Measurements from ENCODE around the gene ASB3. TPM values are rescaled to one million over a fixed set of nuclear protein-coding genes. Genes with fewer than 3 reads are reported as not detected.
"Not testable (repeated sequence)": the region's sequence is repeated elsewhere in the genome, so short reads cannot be mapped to it uniquely, and the experiment has no call there.

ASB3 gene
- total RNA-seq, 2 experiments from 2014 or later, result 17.3 to 23.4 TPM

DNA sequence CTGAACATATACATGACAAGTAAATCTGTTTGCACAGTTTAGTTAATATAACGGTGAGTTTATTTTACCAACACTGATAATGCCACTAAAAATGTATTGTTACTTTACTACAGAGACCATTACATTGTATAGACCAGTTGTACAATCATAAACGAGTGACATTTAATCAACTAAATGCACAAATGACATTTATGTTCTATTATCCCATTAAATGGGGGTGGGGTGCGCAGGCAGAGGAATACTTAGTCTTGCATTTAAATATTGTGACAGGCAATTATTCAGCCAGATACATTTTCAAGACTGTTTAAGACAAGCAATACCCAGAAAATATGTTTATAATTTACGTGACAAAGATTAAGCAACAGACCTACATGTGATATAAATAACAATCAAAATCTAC, 91.2 kb downstream of the ASB3 start:
- Mint-ChIP-seq H3K27ac (no peak overlapping the region), H3K36me3 (ENCODE audit: low read depth) (peaks cover 50% of the 10 kb centered on the region), H3K27me3 (no peaks in the 10 kb centered on the region), H3K4me3 (no peak overlapping the region), H3K4me1 (peaks cover 4% of the 10 kb centered on the region), H3K9me3 (ENCODE audit: low read depth) (no peaks in the 10 kb centered on the region)
- ChIA-PET POLR2A (no interaction called here), CTCF (no interaction called here)
- intact Hi-C loops (cut with DNase I, micrococcal nuclease), result loop anchor here in 1 of 2 experiments (5.0 kb wide), 1 partner anchor 1957 kb away; no protein-coding TSS in a partner anchor
- ATAC-seq (no peak), DNase-seq (no peak)

DNA sequence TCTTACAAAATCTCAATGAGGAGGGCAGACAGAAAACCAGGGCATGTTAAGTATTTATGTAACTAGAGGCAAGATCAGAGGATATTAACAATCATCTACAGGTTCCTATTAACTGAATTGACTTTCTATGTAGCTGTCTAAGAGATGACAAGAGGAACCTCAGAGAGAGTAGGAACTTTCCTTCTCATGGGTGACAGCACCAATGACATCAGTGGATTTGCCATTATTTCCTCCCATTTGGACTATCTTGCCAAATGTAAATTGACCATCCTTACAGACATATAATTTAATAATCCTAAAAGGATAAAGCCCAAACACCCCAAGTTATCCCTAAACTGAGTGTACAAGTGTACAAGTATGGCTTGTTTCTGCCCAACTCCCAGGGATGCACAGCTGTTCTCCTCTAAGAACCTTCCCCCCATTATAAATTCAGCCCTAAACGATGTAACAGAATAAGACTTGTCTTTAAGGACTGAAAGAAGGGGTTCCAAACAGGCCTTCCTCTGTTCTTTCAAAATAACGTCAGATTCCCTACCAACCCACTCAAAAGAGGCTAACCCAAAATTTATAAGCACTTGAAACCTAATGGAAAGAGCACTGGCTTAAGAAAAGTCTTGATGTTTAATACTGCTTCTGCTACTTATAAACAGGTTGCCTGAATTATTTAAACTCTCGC, 92.5 kb downstream of the ASB3 start:
- Mint-ChIP-seq H3K4me3 (no peak overlapping the region), H3K36me3 (ENCODE audit: low read depth) (peaks cover 42% of the 10 kb centered on the region), H3K27me3 (no peaks in the 10 kb centered on the region), H3K27ac (no peak overlapping the region), H3K9me3 (ENCODE audit: low read depth) (no peaks in the 10 kb centered on the region), H3K4me1 (peaks cover 4% of the 10 kb centered on the region)
- DNase-seq (no peak), ATAC-seq (no peak)
- CTCF ChIA-PET, result interaction anchor here (1.7 kb wide), 1 partner anchor 9 kb away, joined by 3 read pairs; no protein-coding TSS in a partner anchor
- POLR2A ChIA-PET, result interaction anchor here (0.6 kb wide), 1 partner anchor 74 kb away, joined by 3 read pairs; no protein-coding TSS in a partner anchor
- intact Hi-C loops (cut with DNase I, micrococcal nuclease), result no loop called here

DNA sequence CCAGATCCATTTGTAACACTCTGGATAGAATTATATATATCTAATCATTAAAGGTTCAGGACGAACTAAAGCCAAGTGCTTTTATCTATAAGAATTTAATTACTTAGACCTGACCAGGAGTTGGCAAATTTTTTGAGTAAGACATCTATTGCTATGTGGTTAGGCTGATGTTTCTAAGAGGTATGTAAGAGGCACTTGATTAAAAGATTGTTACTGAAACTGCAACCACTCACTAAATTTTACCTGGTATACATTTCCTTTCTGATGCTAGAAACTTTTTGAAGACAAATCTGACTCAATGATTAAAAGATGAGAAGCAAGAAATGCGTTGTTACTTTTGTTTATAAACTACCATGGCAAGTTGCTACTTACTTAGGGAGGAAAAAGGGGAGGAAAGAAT, 95.9 kb downstream of the ASB3 start:
- peaks cover 37% of the 10 kb centered on the region for H3K36me3 Mint-ChIP-seq (ENCODE audit: low read depth)
- POLR2A ChIA-PET, result no interaction called here
- H3K27ac Mint-ChIP-seq, result no peak overlapping the region
- no peaks in the 10 kb centered on the region for H3K9me3 Mint-ChIP-seq (ENCODE audit: low read depth)
- intact Hi-C loops (cut with DNase I, micrococcal nuclease), result no loop called here
- ATAC-seq (peak; percentile 39), DNase-seq (no peak)
- no peak overlapping the region for H3K4me3 Mint-ChIP-seq
- H3K27me3 Mint-ChIP-seq, result no peaks in the 10 kb centered on the region
- CTCF ChIA-PET, result no interaction called here
- peaks cover 4% of the 10 kb centered on the region for H3K4me1 Mint-ChIP-seq

DNA sequence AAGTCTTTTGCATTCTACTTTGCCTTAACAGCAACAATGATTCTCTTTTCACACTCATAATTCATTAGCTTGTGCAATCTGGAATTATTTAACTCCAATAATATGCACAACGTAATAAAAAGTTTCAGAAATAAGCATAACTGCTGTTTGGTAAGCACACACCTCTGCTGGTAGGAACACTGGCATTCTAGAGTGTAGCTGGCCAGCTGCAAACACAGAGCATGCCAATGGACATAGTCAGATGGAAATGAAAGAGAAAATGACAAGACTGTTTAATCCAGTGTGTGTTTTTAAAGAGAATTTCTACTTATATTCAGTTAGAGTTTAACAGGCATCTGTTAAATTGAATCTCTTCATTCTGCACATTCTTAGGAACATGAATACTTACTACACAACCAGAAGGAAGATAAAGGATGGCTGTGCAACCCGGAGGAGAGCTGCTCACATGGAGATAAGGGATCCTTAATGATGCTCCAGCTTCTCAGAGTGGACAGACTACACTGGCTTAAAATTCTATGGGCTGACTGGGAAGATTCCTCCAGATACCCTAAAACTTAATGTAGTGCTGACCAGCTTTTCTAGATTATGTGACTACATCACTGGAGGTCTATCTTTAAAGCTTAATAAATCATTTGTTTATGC, 113.8 kb downstream of the ASB3 start:
- ATAC-seq, result no peak
- Mint-ChIP-seq H3K36me3 (ENCODE audit: low read depth) (peaks cover 15% of the 10 kb centered on the region), H3K27me3 (no peaks in the 10 kb centered on the region), H3K27ac (no peak overlapping the region), H3K4me1 (no peaks in the 10 kb centered on the region), H3K9me3 (ENCODE audit: low read depth) (peaks cover under 1% of the 10 kb centered on the region), H3K4me3 (no peak overlapping the region)
- ChIA-PET POLR2A (no interaction called here), CTCF (interaction anchor here (0.6 kb wide), 1 partner anchor 79 kb away, joined by 6 read pairs; no protein-coding TSS in a partner anchor)
- DNase-seq, result no peak
- intact Hi-C loops (cut with DNase I, micrococcal nuclease), result no loop called here

DNA sequence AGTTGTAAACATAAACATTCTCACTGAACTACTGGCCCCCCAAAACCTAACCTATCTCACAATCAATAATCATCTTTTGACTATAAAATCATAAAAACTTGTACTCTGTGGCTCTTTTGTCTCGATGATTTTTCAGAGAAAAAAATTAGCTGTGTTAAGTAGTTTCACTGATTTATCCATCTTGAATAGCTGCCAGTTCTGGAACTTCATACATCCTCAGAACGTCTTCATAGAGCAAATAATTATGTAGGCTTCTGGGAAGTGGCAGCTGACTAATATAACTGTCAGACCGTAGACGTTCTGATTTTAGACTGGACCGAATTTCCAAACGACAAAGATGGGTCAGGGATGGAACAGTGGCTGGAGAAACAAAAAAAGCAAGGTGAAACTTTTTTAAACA, 116.4 kb downstream of the ASB3 start:
- Mint-ChIP-seq H3K36me3 (ENCODE audit: low read depth) (peaks cover 36% of the 10 kb centered on the region), H3K4me1 (no peaks in the 10 kb centered on the region), H3K27me3 (no peaks in the 10 kb centered on the region), H3K27ac (no peak overlapping the region), H3K9me3 (ENCODE audit: low read depth) (peaks cover 5% of the 10 kb centered on the region), H3K4me3 (no peak overlapping the region)
- intact Hi-C loops (cut with DNase I, micrococcal nuclease), result no loop called here
- ATAC-seq, result no peak
- no peak for DNase-seq
- ChIA-PET POLR2A (no interaction called here), CTCF (interaction anchor here (1.0 kb wide), 1 partner anchor 18 kb away, joined by 3 read pairs; no protein-coding TSS in a partner anchor)

DNA sequence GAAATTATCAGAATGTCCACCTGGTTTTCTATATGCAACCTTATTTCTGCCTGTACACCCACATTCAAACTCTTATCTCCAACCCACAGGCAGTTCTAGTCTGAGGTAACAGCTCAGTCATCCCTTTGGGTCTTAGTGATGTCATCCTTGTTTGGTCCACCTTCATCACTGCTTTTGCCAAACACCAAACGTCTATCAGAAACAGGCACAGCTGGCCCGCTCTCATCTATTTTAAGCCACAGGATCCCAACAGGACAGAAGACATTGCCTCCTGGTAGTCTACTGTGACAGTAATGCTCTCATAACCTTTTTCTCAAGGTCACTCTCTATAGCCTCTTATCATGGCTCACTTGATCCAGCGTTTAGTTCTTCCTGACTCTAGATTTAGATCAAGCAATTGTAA, 118.1 kb downstream of the ASB3 start:
- H3K27ac Mint-ChIP-seq, result no peak overlapping the region
- peaks cover 47% of the 10 kb centered on the region for H3K36me3 Mint-ChIP-seq (ENCODE audit: low read depth)
- H3K27me3 Mint-ChIP-seq, result no peaks in the 10 kb centered on the region
- peaks cover 9% of the 10 kb centered on the region for H3K9me3 Mint-ChIP-seq (ENCODE audit: low read depth)
- H3K4me3 Mint-ChIP-seq, result no peak overlapping the region
- ChIA-PET CTCF (no interaction called here), POLR2A (no interaction called here)
- ATAC-seq, result no peak
- no peaks in the 10 kb centered on the region for H3K4me1 Mint-ChIP-seq
- no peak for DNase-seq
- intact Hi-C loops (cut with DNase I, micrococcal nuclease), result no loop called here

DNA sequence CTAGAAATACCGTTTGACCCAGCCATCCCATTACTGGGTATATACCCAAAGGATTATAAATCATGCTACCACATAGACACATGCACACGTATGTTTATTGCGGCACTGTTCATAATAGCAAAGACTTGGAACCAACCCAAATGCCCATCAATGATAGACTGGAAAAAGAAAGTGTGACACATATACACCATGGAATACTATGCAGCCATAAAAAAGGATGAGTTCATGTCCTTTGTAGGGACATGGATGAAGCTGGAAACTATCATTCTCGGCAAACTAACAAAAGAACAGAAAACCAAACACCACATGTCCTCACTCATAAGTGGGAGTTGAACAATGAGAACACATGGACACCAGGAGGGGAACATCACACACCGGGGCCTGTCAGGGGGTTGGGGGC, 119.6 kb downstream of the ASB3 start:
- H3K36me3 Mint-ChIP-seq (ENCODE audit: low read depth), result peaks cover 54% of the 10 kb centered on the region
- H3K27me3 Mint-ChIP-seq; ATAC-seq; H3K4me1 Mint-ChIP-seq; H3K4me3 Mint-ChIP-seq; H3K9me3 Mint-ChIP-seq (ENCODE audit: low read depth); intact Hi-C loops (cut with DNase I, micrococcal nuclease); CTCF ChIA-PET; DNase-seq; POLR2A ChIA-PET; H3K27ac Mint-ChIP-seq: not testable (repeated sequence)

DNA sequence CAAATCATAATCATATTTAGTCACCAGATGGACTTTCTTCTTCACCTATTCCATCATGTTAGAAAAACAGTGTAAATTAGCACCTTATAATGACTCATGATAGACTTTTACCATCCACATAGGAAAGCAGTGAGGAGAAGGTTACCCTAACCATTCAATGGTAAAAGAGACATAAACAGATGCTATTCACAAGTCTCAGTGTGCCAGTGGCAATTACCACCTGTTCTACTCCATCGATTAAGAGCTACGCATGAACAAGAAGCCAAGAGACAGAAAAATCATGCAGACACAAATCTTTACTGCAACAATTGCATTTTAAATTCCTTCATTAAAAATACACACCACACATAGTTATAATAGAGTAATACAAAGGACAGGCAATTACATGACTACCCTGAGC, 125.9 kb downstream of the ASB3 start:
- peaks cover 4% of the 10 kb centered on the region for H3K4me1 Mint-ChIP-seq
- H3K36me3 Mint-ChIP-seq (ENCODE audit: low read depth), result peaks cover 24% of the 10 kb centered on the region
- H3K27ac Mint-ChIP-seq, result no peak overlapping the region
- no peak for DNase-seq
- POLR2A ChIA-PET, result no interaction called here
- no peak for ATAC-seq
- H3K4me3 Mint-ChIP-seq, result no peak overlapping the region
- intact Hi-C loops (cut with DNase I, micrococcal nuclease), result no loop called here
- H3K27me3 Mint-ChIP-seq, result no peaks in the 10 kb centered on the region
- CTCF ChIA-PET, result no interaction called here
- H3K9me3 Mint-ChIP-seq (ENCODE audit: low read depth), result peaks cover 7% of the 10 kb centered on the region

DNA sequence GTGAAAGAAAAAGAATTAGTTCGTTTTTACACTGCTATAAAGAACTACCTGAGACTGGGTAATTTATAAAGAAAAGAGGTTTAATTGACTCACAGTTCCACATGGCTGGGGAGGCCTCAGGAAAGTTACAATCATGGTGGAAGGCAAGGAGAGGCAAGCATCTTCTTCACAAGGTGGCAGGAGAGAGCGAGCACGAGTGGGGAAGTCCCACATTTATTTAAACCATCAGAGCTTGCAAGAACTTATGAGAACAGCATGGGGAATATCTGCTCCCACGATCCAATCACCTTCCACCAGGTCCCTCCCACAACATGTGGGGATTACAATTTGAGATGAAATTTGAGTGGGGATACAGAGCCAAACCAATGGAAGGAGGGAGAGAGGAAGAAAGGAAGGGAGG, 128.3 kb downstream of the ASB3 start:
- H3K27me3 Mint-ChIP-seq; ATAC-seq; intact Hi-C loops (cut with DNase I, micrococcal nuclease); H3K4me1 Mint-ChIP-seq; POLR2A ChIA-PET; DNase-seq; H3K27ac Mint-ChIP-seq; H3K4me3 Mint-ChIP-seq; H3K36me3 Mint-ChIP-seq (ENCODE audit: low read depth); H3K9me3 Mint-ChIP-seq (ENCODE audit: low read depth): not testable (repeated sequence)
- CTCF ChIA-PET, result interaction anchor here (0.6 kb wide), 1 partner anchor 48 kb away, joined by 3 read pairs; no protein-coding TSS in a partner anchor

DNA sequence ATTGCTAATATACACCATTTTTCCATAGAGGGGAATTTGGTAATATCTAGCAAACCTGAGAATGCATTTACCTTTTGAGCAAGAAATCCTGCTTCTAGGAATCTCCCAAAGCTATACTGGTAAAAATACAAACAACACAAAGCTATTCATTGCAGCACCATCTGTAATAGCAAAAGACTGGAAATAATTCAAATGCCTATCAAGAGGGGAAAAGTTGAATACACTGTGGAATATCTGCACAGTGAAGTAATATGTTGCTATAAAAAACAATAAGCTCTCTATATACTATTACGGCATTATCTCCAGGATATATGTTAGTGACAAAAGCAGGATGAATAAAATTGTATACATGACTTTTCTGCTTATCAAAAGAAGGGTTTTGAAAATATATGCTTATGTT, 131.5 kb downstream of the ASB3 start:
- ChIA-PET POLR2A (no interaction called here), CTCF (interaction anchor here (1.2 to 1.7 kb wide), 2 partner anchors 8 to 10 kb away, joined by 3 read pairs; no protein-coding TSS in a partner anchor)

DNA sequence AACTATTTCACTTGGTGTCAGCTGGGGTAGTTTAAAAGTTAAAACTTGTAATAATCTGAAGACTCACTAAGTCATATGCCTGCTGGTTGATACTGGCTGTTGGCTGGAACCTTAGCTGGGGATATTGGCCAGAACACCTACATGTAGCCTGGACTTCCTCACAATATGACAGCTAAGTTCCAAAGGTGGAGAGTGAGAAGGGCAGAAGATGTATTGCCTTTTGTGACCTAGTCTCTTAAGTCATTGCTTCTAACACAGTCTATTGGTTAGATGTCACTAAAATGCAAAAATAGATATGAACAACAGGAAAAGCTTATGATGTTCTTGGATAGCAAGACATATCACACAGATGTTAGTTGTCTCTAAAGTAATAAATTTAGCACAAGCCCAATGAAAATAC, 132.4 kb downstream of the ASB3 start:
- Mint-ChIP-seq H3K4me3 (no peak overlapping the region), H3K27me3 (no peaks in the 10 kb centered on the region), H3K9me3 (ENCODE audit: low read depth) (peaks cover 2% of the 10 kb centered on the region), H3K4me1 (peaks cover 4% of the 10 kb centered on the region), H3K27ac (no peak overlapping the region), H3K36me3 (ENCODE audit: low read depth) (no peaks in the 10 kb centered on the region)
- ChIA-PET POLR2A (no interaction called here), CTCF (no interaction called here)
- intact Hi-C loops (cut with DNase I, micrococcal nuclease), result no loop called here
- no peak for DNase-seq
- ATAC-seq, result no peak

More for the DNA sequence above, 131.5 kb downstream of the ASB3 start:
- no peak overlapping the region for H3K4me3 Mint-ChIP-seq
- H3K27ac Mint-ChIP-seq, result no peak overlapping the region
- peaks cover 4% of the 10 kb centered on the region for H3K4me1 Mint-ChIP-seq
- ATAC-seq, result no peak
- H3K9me3 Mint-ChIP-seq (ENCODE audit: low read depth), result peaks cover 2% of the 10 kb centered on the region
- H3K27me3 Mint-ChIP-seq, result no peaks in the 10 kb centered on the region
- no peak for DNase-seq
- H3K36me3 Mint-ChIP-seq (ENCODE audit: low read depth), result no peaks in the 10 kb centered on the region
- intact Hi-C loops (cut with DNase I, micrococcal nuclease), result no loop called here

DNA sequence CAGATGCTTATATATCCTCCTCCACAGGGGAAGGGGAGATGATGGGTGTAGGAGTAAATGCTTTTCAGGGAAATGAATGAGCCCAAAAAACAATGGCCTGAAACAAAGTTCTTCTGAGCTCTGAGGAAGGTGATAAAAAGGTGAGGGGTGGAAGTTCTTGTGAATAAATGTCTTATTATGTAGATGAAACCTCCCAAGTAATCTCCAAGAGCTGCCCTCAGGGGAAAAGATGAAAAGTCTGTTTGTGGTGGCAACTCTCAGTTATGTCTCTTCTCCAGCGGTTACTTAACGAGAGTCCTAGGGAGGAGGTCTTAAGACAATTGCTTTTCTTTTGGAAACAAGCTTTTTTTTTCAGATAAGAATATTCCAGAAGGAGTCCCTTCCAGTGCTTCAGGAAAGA, 134.6 kb downstream of the ASB3 start:
- intact Hi-C loops (cut with DNase I, micrococcal nuclease), result no loop called here
- Mint-ChIP-seq H3K4me1 (no peaks in the 10 kb centered on the region), H3K9me3 (ENCODE audit: low read depth) (no peaks in the 10 kb centered on the region), H3K27me3 (no peaks in the 10 kb centered on the region), H3K27ac (no peak overlapping the region), H3K36me3 (ENCODE audit: low read depth) (no peaks in the 10 kb centered on the region), H3K4me3 (no peak overlapping the region)
- DNase-seq (no peak), ATAC-seq (no peak)
- CTCF ChIA-PET, result no interaction called here
- POLR2A ChIA-PET, result no interaction called here

All from activated CD4-positive, alpha-beta T cell treated with anti-CD3 and anti-CD28 coated beads for 36 hours (primary cell).